Neuronal stem cell (in vitro differentiated cells): Measurements from ENCODE around the gene NTNG1.

Experiments
- DNase-seq: peaks from one replicate; pipeline ENCODE4 v3.0.0-alpha.2; 2013; ENCODE audit warnings: low spot score
- H2AFZ ChIP-seq: one replicate; pipeline ENCODE4 v1.6.1; 2013; ENCODE audit warnings: mild to moderate bottlenecking, low read length, inconsistent platforms
- H2AK5ac ChIP-seq: 2 replicates; pipeline ENCODE4 v1.6.1; 2013; ENCODE audit warnings: low read depth, mild to moderate bottlenecking, inconsistent platforms, low read length, moderate library complexity, mixed read lengths
- H2BK120ac ChIP-seq: 2 replicates; pipeline ENCODE4 v1.6.1; 2013; ENCODE audit warnings: low read depth, mild to moderate bottlenecking, inconsistent platforms, low read length, moderate library complexity, mixed read lengths
- H2BK12ac ChIP-seq: one replicate; pipeline ENCODE4 v1.6.1; 2013; ENCODE audit warnings: low read length, inconsistent platforms
- H2BK15ac ChIP-seq: 2 replicates; pipeline ENCODE4 v1.6.1; 2013; ENCODE audit warnings: mild to moderate bottlenecking, low read length, inconsistent platforms, mixed read lengths
- H2BK5ac ChIP-seq: one replicate; pipeline ENCODE4 v1.6.1; 2013; ENCODE audit warnings: inconsistent platforms, mild to moderate bottlenecking, low read length, moderate library complexity
- H3K14ac ChIP-seq: one replicate; pipeline ENCODE4 v1.6.1; 2013; ENCODE audit warnings: low read length, inconsistent platforms
- H3K18ac ChIP-seq: 2 replicates; pipeline ENCODE4 v1.6.1; 2013; ENCODE audit warnings: low read length, inconsistent platforms
- H3K23ac ChIP-seq: 2 replicates; pipeline ENCODE4 v1.6.1; 2013; ENCODE audit warnings: low read depth, mild to moderate bottlenecking, mixed read lengths, low read length, inconsistent platforms; ENCODE audit not compliant: poor library complexity
- H3K27ac ChIP-seq: replicated peaks from 3 replicates; pipeline ENCODE4 v1.5.1; 2013; ENCODE audit warnings: low read length, inconsistent platforms
- H3K27me3 ChIP-seq, 3 experiments: 2 replicates each; pipeline ENCODE4 v1.6.1; 2013; ENCODE audit warnings: low read length in 3 of 3, mild to moderate bottlenecking in 2 of 3, inconsistent platforms in 1 of 3, low read depth in 1 of 3, mixed read lengths in 1 of 3, moderate library complexity in 1 of 3; ENCODE audit not compliant: control insufficient read depth in 3 of 3, insufficient read depth in 3 of 3
- H3K36me3 ChIP-seq, 2 donors: replicated peaks in 1 of 2; 2 replicates each; pipeline ENCODE4 v1.6.1; 2013; ENCODE audit warnings: low read length in 2 of 2; ENCODE audit not compliant: control insufficient read depth in 2 of 2, insufficient read depth in 2 of 2
- H3K4ac ChIP-seq: 2 replicates; pipeline ENCODE4 v1.6.1; 2013; ENCODE audit warnings: inconsistent platforms, mild to moderate bottlenecking, low read length, moderate library complexity
- H3K4me1 ChIP-seq, 2 donors: 1 replicate in 1 of 2; 2 replicates in 1 of 2; pipeline ENCODE4 v1.6.1; 2013; ENCODE audit warnings: low read length in 2 of 2, low read depth in 1 of 2; ENCODE audit not compliant: control insufficient read depth in 2 of 2, insufficient read depth in 1 of 2
- H3K4me2 ChIP-seq: one replicate; pipeline ENCODE4 v1.6.1; 2013; ENCODE audit warnings: mild to moderate bottlenecking, low read length, inconsistent platforms; ENCODE audit not compliant: insufficient read depth, poor library complexity, severe bottlenecking
- H3K4me3 ChIP-seq, 2 donors: 2 replicates each; pipeline ENCODE4 v1.5.1; 2013; ENCODE audit warnings: low read length in 2 of 2, mild to moderate bottlenecking in 2 of 2, inconsistent platforms in 1 of 2, moderate library complexity in 1 of 2
- H3K79me1 ChIP-seq: one replicate; pipeline ENCODE4 v1.6.1; 2013; ENCODE audit warnings: low read depth, mild to moderate bottlenecking, inconsistent platforms, low read length, moderate library complexity
- H3K9ac ChIP-seq: one replicate; pipeline ENCODE4 v1.6.1; 2013; ENCODE audit warnings: mild to moderate bottlenecking, low read depth, low read length, inconsistent platforms; ENCODE audit not compliant: poor library complexity
- H3K9me3 ChIP-seq, 2 donors: replicated peaks in 1 of 2; 2 replicates each; pipeline versions ENCODE3 to v1.6.1; 2013; ENCODE audit warnings: low read length in 2 of 2, mild to moderate bottlenecking in 2 of 2, inconsistent platforms in 1 of 2, low read depth in 1 of 2, mixed read lengths in 1 of 2, moderate library complexity in 1 of 2; ENCODE audit not compliant: control insufficient read depth in 2 of 2, insufficient read depth in 1 of 2
- H4K8ac ChIP-seq: one replicate; pipeline ENCODE4 v1.6.1; 2013; ENCODE audit warnings: low read depth, mild to moderate bottlenecking, inconsistent platforms, low read length, moderate library complexity
- H4K91ac ChIP-seq: one replicate; pipeline ENCODE4 v1.6.1; 2013; ENCODE audit warnings: low read length, low read depth, mild to moderate bottlenecking, inconsistent platforms; ENCODE audit not compliant: poor library complexity
- WGBS, 2 donors: extraction: QIAGEN DNeasy Blood & Tissue Kit; methylation state at CpG; one replicate each; pipeline ENCODE4 v1.1.7; 2013; ENCODE audit warnings: missing lambda C conversion rate in 2 of 2, mixed read lengths in 1 of 2; ENCODE audit not compliant: insufficient read length in 2 of 2, insufficient replicate concordance in 1 of 2; ENCODE audit errors: extremely low coverage in 2 of 2; 5-methylcytosine and 5-hydroxymethylcytosine counted together

NTNG1 gene

GRCh38 chr1:107096690-107097089 lies 44.1 kb upstream of the NTNG1 start:
- Histone ChIP-seq H3K9ac (no peak overlapping the region), H2BK5ac (no peak overlapping the region), H3K23ac (no peak overlapping the region), H3K79me1 (no peaks in the 10 kb centered on the region), H4K8ac (no peak overlapping the region), H2BK12ac (no peak overlapping the region), H2BK15ac (no peak overlapping the region), H3K4me1 (no peaks in the 10 kb centered on the region), H3K9me3 (no peaks in the 10 kb centered on the region), H3K18ac (no peak overlapping the region), H4K91ac (no peak overlapping the region), H2AFZ (no peak overlapping the region), H2BK120ac (no peak overlapping the region), H3K4ac (no peak overlapping the region), H3K4me3 (no peak overlapping the region), H3K14ac (no peak overlapping the region), H3K4me2 (no peak overlapping the region), H2AK5ac (no peak overlapping the region), H3K36me3 (no peaks in the 10 kb centered on the region), H3K27ac (no peak overlapping the region), H3K27me3 (no peaks in the 10 kb centered on the region)
- WGBS, 2 donors: no CpG with 5 or more reads among the region's 2 CpGs
- no peak for DNase-seq

DNA sequence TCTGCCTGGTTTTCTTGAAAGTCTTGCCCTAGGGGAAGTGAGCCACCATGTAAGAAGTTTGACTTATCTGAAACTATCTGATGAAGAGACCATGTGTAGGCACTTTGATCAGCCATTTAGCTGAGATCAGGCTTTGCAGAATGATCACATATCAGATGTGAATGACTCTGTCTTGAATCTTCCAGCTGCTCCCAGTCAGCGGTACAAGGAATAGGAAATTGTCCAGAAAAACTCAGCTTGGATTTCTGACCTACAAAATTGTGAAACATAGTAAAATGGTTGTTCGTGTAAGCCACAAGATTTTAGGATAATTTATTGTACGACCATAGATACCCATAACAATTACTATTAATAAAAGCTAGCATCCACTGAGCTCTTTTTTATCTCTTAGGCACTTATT lies 41.9 kb upstream of the NTNG1 start:
- H3K23ac ChIP-seq: no peak overlapping the region
- no peaks in the 10 kb centered on the region for H3K36me3 ChIP-seq
- H3K4me1 ChIP-seq: no peaks in the 10 kb centered on the region
- no peak overlapping the region for H3K14ac ChIP-seq
- no peak overlapping the region for H4K8ac ChIP-seq
- H2AFZ ChIP-seq: no peak overlapping the region
- no peak overlapping the region for H3K4me2 ChIP-seq
- H2AK5ac ChIP-seq: no peak overlapping the region
- no peak overlapping the region for H2BK5ac ChIP-seq
- no peak overlapping the region for H3K9ac ChIP-seq
- WGBS, 2 donors: no CpG with 5 or more reads among the region's 3 CpGs
- H3K79me1 ChIP-seq: no peaks in the 10 kb centered on the region
- no peaks in the 10 kb centered on the region for H3K9me3 ChIP-seq
- DNase-seq: no peak
- H4K91ac ChIP-seq: no peak overlapping the region
- no peak overlapping the region for H3K4ac ChIP-seq
- no peaks in the 10 kb centered on the region for H3K27me3 ChIP-seq
- no peak overlapping the region for H3K27ac ChIP-seq
- no peak overlapping the region for H2BK15ac ChIP-seq
- H3K4me3 ChIP-seq: no peak overlapping the region
- H3K18ac ChIP-seq: no peak overlapping the region
- H2BK12ac ChIP-seq: no peak overlapping the region
- no peak overlapping the region for H2BK120ac ChIP-seq

DNA sequence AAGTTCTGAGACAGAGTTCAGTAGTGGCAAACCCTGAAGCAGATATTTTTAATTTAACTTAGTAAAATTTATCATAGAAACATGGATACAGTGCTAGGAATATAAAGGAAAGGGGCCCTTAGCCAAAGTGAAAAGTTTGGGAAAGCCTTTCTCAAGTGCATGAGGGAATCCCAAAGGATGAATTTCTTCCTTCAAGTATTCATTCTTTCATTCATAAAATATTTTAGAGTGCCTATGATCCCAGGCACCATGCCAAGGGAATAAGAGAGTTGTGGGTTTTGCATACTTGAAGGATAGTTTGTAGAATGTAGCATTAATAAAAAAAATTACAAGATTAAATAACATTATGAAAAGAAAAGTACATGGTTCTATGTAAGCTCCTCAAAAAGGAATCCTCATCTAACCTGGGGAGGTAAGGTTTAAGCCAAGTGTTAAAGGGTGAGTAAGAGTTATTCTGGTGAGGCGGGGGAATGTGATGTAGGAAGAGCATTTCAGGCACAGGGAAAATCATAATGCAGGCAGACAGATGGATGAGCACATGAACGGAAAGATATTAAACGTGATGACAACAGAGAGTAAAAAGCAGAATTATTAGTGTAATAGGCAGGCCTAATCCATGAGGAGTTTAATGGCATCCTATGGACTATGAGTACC lies 40.4 kb upstream of the NTNG1 start:
- Histone ChIP-seq H3K4me2 (no peak overlapping the region), H4K8ac (no peak overlapping the region), H2AFZ (no peak overlapping the region), H3K27ac (no peak overlapping the region), H3K36me3 (no peaks in the 10 kb centered on the region), H3K4me3 (no peak overlapping the region), H3K4me1 (no peaks in the 10 kb centered on the region), H3K9ac (no peak overlapping the region), H2BK12ac (no peak overlapping the region), H3K79me1 (no peaks in the 10 kb centered on the region), H3K18ac (no peak overlapping the region), H2BK5ac (no peak overlapping the region), H2AK5ac (no peak overlapping the region), H3K27me3 (no peaks in the 10 kb centered on the region), H3K9me3 (no peaks in the 10 kb centered on the region), H3K4ac (no peak overlapping the region), H2BK120ac (no peak overlapping the region), H3K23ac (no peak overlapping the region), H4K91ac (no peak overlapping the region), H3K14ac (no peak overlapping the region), H2BK15ac (no peak overlapping the region)
- WGBS, 2 donors: no CpG with 5 or more reads among the region's 3 CpGs
- DNase-seq: no peak

DNA sequence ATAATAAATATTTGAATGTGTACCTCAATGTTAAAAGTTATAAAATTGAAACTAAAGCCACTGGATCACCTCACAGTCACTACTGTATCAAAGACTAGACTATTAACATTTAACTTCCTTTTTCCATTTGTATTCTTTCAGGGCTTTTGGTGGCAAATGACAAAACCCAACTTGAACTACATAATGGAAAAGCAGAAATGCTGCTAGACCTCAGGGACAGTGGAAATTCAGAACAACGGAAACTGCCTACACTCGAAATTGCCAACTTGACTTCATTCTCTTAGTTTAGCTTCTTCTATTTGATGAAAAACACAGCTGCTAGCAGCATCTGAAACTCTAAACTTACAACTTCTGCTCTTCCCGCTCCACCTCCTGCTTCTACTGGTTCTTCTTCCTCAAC lies 34.9 kb upstream of the NTNG1 start:
- Histone ChIP-seq H3K79me1 (no peaks in the 10 kb centered on the region), H3K27ac (no peak overlapping the region), H4K91ac (no peak overlapping the region), H3K14ac (no peak overlapping the region), H3K4me3 (no peak overlapping the region), H3K9me3 (no peaks in the 10 kb centered on the region), H2BK120ac (no peak overlapping the region), H3K4me1 (peaks cover 0 to 1% of the 10 kb centered on the region in 2 donors), H4K8ac (no peak overlapping the region), H3K36me3 (no peaks in the 10 kb centered on the region), H3K23ac (no peak overlapping the region), H2AK5ac (no peak overlapping the region), H2BK12ac (no peak overlapping the region), H3K27me3 (no peaks in the 10 kb centered on the region), H3K18ac (no peak overlapping the region), H3K4ac (no peak overlapping the region), H3K4me2 (no peak overlapping the region), H2AFZ (no peak overlapping the region), H2BK15ac (no peak overlapping the region), H3K9ac (no peak overlapping the region), H2BK5ac (no peak overlapping the region)
- no peak for DNase-seq
- no CpG with 5 or more reads among the region's 3 CpGs for whole genome bisulfite sequencing, 2 donors
